ENCODE data around the gene EDC3. TPM values are rescaled to one million over a fixed set of nuclear protein-coding genes. Genes with fewer than 3 reads are reported as not detected.

The EDC3 gene
- total RNA-seq, 1 experiment from 2014 or later = 62.6 TPM

DNA sequence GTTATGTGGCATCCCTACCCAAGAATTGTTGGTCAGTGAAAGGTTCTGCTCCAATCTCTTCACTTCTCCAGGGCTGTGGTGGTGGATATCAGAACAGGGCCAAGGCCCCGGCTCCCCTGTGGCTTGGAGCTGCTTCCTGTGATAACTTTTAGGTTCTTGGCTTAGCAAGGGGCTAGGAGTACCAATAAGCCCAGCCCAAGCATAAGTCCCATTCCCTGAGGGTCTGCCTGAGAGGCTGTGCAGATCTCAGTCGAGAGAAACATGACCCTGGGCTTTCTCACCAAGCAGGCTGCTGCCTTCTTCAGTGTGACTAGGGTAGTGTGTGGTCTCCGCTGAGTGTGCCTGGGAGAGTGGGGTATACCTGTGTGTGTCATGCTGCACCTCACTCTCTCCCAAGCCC, 73.1 kb downstream of the EDC3 start:
- Histone ChIP-seq H3K27me3 (replicated peaks; ENCODE audit: insufficient read depth, low read depth, low read length, poor library complexity) (no peaks in the 10 kb centered on the region), H3K4me1 (ENCODE audit: insufficient read depth, low read length, poor library complexity, severe bottlenecking) (no peaks in the 10 kb centered on the region), H3K36me3 (ENCODE audit: insufficient read depth, low read length, poor library complexity, severe bottlenecking) (peaks cover 84% of the 10 kb centered on the region), H3K4me3 (ENCODE audit: low read depth, low read length, poor library complexity, severe bottlenecking) (no peak overlapping the region), H3K27ac (ENCODE audit: low read depth, low read length, poor library complexity, severe bottlenecking) (no peak overlapping the region), H3K9me3 (ENCODE audit: low read depth, low read length, poor library complexity, severe bottlenecking) (no peaks in the 10 kb centered on the region)
- intact Hi-C loops (cut with micrococcal nuclease; ENCODE audit: unreplicated experiment) = no loop called here
- ChIA-PET POLR2A (ENCODE audit: low non-redundant PET) (no interaction called here), CTCF (no interaction called here)
- no peak for TF ChIP-seq EZH2 (IDR thresholded peaks at IDR 0.05; ENCODE audit: borderline replicate concordance, low read depth, low read length, poor library complexity, severe bottlenecking)
- TF ChIP-seq, protein P1, sequence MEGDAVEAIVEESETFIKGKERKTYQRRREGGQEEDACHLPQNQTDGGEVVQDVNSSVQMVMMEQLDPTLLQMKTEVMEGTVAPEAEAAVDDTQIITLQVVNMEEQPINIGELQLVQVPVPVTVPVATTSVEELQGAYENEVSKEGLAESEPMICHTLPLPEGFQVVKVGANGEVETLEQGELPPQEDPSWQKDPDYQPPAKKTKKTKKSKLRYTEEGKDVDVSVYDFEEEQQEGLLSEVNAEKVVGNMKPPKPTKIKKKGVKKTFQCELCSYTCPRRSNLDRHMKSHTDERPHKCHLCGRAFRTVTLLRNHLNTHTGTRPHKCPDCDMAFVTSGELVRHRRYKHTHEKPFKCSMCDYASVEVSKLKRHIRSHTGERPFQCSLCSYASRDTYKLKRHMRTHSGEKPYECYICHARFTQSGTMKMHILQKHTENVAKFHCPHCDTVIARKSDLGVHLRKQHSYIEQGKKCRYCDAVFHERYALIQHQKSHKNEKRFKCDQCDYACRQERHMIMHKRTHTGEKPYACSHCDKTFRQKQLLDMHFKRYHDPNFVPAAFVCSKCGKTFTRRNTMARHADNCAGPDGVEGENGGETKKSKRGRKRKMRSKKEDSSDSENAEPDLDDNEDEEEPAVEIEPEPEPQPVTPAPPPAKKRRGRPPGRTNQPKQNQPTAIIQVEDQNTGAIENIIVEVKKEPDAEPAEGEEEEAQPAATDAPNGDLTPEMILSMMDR (conservative IDR thresholded peaks at IDR 0.05; ENCODE audit: low read depth, low read length) = no peak
- DNase-seq (ENCODE audit: low spot score) = no peak
- no TSS peak for BruUV-seq (replicated peaks)

DNA sequence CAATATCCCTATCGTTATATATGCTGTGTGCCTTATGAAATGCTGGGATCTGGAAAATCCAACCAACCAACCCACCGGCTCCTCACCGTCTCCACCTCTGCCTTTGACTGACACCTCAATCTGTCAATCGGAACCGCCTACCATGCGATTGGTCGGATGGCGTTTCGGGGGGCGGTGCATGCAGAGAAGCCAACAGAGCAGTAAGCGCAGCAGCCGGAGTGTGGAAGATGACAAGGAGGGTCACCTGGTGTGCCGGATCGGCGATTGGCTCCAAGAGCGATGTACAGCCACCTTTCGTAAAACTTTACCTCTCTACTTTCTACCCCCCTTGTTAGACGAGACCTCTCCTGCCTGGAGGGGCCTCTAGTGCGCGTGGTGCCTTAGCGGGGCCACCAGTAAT, 73.9 kb downstream of the EDC3 start:
- Histone ChIP-seq H3K4me1 (ENCODE audit: insufficient read depth, low read length, poor library complexity, severe bottlenecking) (peaks cover 4% of the 10 kb centered on the region), H3K27ac (ENCODE audit: low read depth, low read length, poor library complexity, severe bottlenecking) (no peak overlapping the region), H3K4me3 (ENCODE audit: low read depth, low read length, poor library complexity, severe bottlenecking) (no peak overlapping the region), H3K27me3 (replicated peaks; ENCODE audit: insufficient read depth, low read depth, low read length, poor library complexity) (no peaks in the 10 kb centered on the region), H3K36me3 (ENCODE audit: insufficient read depth, low read length, poor library complexity, severe bottlenecking) (peaks cover 76% of the 10 kb centered on the region), H3K9me3 (ENCODE audit: low read depth, low read length, poor library complexity, severe bottlenecking) (no peaks in the 10 kb centered on the region)
- BruUV-seq (replicated peaks) = no TSS peak
- POLR2A ChIA-PET (ENCODE audit: low non-redundant PET) = no interaction called here
- DNase-seq (ENCODE audit: low spot score) = no peak
- CTCF ChIA-PET = interaction anchor here (0.5 to 1.2 kb wide), 3 partner anchors 13 to 147 kb away, joined by 6 to 10 read pairs (median 8); no protein-coding TSS in a partner anchor
- TF ChIP-seq, protein P1 (conservative IDR thresholded peaks at IDR 0.05; ENCODE audit: low read depth, low read length) = no peak
- no peak for TF ChIP-seq EZH2 (IDR thresholded peaks at IDR 0.05; ENCODE audit: borderline replicate concordance, low read depth, low read length, poor library complexity, severe bottlenecking)
- intact Hi-C loops (cut with micrococcal nuclease; ENCODE audit: unreplicated experiment) = no loop called here

DNA sequence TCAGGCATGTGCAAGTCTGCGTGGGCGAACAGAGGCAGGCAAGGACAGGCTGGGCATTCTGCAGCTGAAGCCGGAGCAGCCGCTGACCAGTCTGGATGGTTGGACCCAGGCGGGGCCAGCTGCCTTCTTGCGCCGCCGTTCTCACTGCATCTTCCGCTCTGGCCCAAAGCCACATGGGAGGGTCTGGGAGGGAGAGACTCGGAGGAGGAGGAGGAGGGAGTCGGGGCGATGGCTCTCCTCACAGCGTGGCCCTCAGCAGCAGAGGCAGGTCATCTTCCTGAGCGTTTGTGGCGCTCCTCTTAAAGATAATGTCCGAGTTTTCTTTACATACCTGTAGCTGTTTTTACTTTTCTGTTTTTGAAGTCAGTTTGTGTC, 74.3 kb downstream of the EDC3 start:
- no peak for DNase-seq (ENCODE audit: low spot score)
- CTCF ChIA-PET = interaction anchor here (0.5 to 1.2 kb wide), 7 partner anchors 13 to 1156 kb away, joined by 3 to 10 read pairs (median 6); no protein-coding TSS in a partner anchor
- no TSS peak for BruUV-seq (replicated peaks)
- Histone ChIP-seq H3K36me3 (ENCODE audit: insufficient read depth, low read length, poor library complexity, severe bottlenecking) (peaks cover 72% of the 10 kb centered on the region), H3K4me1 (ENCODE audit: insufficient read depth, low read length, poor library complexity, severe bottlenecking) (peaks cover 8% of the 10 kb centered on the region), H3K27ac (ENCODE audit: low read depth, low read length, poor library complexity, severe bottlenecking) (no peak overlapping the region), H3K4me3 (ENCODE audit: low read depth, low read length, poor library complexity, severe bottlenecking) (no peak overlapping the region), H3K9me3 (ENCODE audit: low read depth, low read length, poor library complexity, severe bottlenecking) (no peaks in the 10 kb centered on the region), H3K27me3 (replicated peaks; ENCODE audit: insufficient read depth, low read depth, low read length, poor library complexity) (no peaks in the 10 kb centered on the region)
- intact Hi-C loops (cut with micrococcal nuclease; ENCODE audit: unreplicated experiment) = no loop called here
- POLR2A ChIA-PET (ENCODE audit: low non-redundant PET) = no interaction called here
- TF ChIP-seq, protein P1 (conservative IDR thresholded peaks at IDR 0.05; ENCODE audit: low read depth, low read length) = no peak
- TF ChIP-seq EZH2 (IDR thresholded peaks at IDR 0.05; ENCODE audit: borderline replicate concordance, low read depth, low read length, poor library complexity, severe bottlenecking) = no peak

Measured in A673 (cell line).